ENCODE results near the gene LRP1B.

Gene LRP1B

DNA sequence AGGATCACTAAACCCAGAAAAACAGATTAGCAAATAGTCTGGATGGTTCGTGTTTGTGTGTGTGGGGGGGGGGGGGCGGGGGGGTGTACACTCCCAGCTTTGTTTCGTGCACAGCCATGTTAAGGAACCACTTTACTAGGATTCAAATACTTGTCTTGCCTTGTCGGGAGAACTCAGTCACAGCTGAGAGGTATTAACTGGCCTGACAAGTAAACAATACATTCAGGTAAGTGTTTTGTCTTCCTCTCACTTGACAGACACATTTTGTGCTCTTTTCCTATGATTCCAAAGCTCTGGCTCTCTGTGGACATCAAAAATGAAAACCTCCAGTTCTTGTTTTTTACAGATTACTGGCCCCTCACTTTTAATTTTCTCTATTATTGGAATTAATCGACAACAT, 173.5 kb downstream of the LRP1B start:
- DNase-seq (ENCODE audit: low spot score), result no peak

DNA sequence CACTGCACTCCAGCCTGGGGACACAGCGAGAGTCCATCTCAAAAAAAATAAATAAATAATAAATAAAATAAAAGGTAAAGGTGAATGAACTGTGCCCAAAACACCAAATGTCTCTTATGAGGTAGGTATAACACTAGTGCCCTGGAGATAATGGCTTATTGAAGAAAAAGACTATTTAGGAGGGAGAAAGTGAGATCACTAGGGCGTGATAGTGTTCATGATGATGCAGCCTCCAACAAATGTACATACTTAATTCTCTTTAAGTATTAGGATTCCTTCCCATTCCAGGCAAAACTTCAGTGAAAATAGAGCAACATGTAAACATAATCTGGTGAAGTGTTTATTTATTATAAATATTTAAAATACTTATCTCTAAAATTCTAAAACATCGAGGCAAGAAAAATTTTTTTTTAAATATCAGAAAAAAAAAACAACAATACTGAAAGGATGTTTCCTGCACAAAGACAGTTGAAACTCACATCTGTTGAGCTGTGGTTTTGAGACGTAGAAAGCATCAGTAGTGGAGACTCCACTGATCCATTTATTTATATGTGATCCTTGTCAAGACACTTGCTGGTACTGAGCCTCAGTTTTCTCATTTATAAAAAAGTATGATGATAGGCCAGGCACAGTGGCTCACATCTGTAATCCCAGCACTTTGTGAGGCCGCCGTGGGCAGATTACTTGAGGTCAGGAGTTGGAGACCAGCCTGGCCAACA, 183.3 kb downstream of the LRP1B start:
- no peak for DNase-seq (ENCODE audit: low spot score)

DNA sequence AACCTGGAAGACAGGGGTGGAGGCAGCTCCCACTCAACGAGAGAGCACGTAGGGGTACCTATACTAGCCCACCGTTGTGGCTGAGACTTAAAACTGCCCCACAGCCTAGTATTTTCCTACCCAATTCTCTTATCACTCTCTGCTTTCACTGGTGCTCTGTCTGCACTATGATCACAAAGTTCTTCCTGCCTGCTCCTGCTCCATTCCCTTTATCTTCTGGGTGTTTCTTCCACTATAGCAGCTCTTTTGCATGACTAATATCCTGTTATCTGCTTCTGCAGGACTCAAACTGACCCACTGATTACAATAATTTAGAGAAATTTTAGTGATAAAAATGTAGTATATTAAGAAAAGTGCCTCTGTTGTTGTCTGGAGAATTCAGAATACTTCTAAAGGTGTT, 184.8 kb downstream of the LRP1B start:
- no peak for DNase-seq (ENCODE audit: low spot score)

DNA sequence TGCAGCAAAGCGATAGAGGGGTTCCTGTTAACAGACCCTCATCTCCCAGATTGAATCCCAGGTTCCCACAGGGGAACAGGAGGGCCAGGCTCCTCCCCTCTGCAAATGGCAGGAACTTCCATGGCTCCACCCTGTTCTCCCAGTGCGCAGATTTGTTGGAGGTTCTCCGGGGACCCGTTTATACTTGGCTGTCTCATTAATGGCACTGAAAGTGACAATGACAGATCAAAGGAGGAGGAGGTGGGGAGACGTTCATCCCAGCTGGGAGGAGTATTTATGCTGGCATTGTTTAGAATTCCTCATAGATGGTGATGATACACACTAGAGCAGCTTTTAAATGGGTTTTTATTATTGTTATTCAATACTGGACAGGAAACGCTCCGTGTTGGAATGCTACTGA, 186.9 kb downstream of the LRP1B start:
- no peak for DNase-seq (ENCODE audit: low spot score)

DNA sequence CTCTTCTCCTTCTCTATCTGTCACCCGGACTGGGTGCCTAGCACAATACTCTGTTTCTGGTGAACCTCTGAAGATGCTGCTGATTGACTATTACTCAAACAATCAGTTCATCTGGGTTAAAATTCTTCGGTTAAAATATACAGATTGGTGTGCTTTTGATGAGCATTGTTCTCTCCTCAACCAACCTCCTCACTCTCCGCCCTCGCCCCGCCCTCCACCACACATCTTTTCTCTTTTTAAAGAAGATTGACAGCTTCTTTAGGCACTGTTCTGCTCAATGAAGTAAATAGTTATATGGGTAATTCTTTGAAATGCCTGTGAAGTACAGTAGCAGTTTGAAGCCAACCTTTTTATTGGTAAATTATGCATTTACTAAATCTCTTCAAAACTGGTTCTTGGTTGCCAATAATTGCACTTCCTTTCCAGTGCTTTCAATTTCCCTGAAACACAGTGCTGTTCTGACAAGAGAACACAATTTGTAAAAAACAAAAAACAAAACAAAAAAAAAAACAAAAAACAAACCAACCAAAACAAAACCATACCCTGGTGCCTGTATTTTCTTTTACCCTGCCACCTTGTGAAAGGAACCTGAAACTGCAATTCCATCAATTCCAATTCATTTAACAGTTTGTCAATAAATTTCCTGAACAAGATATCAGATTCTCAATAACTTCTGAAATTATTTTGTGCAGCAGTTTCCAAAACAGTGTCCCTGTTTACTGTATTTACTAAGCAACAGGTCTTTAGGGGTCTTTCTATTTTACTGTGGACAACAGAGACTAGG, 188.6 kb downstream of the LRP1B start:
- no peak for DNase-seq (ENCODE audit: low spot score)

DNA sequence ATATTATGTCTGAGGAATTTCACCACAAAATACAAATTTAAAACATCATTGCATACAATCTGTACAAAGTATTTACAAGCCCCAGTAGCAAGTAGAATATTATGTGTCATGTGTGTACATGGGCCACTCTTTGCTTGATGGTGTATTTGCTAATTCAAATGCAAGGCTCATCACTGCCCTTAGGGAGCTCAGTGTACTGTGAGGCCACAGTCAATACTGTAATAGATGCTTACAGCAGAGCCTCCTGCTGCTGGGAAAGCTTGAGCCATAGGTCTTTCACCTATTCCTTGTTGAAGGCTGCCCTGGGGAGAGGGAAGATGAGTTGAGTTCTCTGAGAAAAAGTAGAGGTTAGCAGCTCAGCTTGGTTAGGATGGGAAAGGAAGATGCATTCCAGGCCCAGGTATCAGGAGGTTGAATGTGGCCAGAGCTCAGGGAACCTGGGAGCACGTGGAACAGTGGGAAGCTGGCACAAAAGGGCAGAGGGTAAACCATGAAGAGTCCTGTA, 189.6 kb downstream of the LRP1B start:
- no peak for DNase-seq (ENCODE audit: low spot score)

DNA sequence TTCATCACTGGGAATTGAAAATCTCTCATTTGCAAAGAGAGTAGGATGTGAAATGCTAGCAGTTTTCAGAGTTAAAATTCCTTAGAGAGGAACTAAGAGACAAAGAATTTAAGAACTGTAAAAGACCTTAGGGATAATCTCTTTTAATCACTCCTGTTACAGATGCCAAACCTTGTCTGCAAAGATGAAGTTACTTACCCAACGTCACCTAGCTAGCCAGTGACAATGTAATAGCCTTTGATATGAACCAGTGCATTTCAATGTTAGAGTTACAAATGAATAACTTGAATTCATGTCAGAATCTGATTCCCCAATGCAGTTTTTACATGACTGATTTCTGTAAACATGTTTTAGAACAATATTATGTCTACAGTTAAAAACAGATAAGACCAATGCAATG, 190.1 kb downstream of the LRP1B start:
- DNase-seq (ENCODE audit: low spot score), result no peak

DNA sequence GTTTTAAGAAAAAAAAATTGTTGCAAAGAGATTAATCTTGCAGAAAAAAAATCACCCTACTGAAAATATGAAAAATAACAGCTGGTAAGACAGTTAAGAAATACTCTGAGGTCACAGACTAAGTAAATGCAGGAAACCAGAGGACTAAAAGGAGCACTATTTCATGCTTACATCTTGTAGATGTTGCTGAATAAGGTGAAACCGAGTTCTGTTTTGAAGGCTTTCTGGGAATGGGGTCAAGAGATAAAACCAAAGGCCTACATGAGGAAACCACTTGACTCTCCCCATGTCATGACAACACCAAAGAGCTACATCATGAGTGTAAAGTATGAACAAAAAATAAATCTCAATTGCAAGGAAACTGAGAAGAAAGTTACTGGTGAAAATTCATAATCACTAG, 197.6 kb downstream of the LRP1B start:
- DNase-seq (ENCODE audit: low spot score), result no peak

DNA sequence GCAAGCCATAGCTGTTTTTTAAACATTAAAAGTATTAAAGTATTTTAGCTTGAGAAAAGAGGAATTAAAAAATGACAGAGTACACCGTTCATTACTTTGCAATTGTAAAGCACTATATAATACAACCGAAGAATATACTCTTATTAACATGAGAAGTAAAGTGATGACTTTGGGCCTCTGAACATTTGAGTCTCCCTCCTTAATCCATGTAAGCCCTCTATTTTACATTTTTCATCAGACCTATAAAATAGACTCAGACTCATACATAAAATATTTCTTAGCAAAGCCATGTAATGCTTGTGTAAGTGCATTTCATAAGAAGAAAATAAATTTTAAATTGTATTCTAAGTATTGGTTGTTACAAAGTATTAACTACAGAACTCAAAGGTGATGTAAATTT, 198.6 kb downstream of the LRP1B start:
- DNase-seq (ENCODE audit: low spot score), result no peak

DNA sequence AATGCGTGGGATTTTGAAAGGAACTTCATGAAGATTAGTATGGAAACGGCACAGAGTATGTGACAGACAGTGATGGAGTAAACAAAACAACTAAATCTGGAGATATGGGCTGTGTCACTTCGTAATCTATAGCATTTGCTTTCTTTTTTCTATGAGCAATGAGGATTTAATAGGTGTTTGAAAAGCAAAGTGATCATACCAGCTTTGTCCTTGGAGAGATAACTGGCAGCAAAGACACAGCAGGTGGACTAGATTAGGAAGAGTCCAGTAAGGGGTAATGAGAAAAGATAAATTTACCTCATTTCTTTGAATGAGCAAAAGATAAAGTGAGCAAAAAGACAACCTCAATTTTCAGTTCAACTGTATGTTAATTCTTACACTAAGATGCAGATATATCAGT, 199.0 kb downstream of the LRP1B start:
- no peak for DNase-seq (ENCODE audit: low spot score)

DNA sequence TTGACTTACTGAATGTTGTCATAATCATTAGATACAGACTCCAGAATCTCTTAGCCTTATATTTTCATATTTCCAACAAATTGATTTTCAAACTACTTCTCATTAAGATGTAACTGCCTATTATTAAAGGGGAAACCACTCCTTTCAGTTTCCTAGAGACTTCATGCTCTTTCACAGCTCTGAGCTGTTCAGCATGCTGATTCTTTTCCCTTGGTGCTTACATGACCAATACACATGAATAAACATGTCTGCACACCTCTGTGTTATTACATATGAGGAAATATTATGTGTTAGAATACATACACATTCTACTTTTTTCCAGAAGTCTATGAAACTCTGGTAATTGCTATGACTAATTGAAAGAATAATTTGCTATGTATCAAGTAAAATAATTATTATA, 200.0 kb downstream of the LRP1B start:
- no peak for DNase-seq (ENCODE audit: low spot score)

DNA sequence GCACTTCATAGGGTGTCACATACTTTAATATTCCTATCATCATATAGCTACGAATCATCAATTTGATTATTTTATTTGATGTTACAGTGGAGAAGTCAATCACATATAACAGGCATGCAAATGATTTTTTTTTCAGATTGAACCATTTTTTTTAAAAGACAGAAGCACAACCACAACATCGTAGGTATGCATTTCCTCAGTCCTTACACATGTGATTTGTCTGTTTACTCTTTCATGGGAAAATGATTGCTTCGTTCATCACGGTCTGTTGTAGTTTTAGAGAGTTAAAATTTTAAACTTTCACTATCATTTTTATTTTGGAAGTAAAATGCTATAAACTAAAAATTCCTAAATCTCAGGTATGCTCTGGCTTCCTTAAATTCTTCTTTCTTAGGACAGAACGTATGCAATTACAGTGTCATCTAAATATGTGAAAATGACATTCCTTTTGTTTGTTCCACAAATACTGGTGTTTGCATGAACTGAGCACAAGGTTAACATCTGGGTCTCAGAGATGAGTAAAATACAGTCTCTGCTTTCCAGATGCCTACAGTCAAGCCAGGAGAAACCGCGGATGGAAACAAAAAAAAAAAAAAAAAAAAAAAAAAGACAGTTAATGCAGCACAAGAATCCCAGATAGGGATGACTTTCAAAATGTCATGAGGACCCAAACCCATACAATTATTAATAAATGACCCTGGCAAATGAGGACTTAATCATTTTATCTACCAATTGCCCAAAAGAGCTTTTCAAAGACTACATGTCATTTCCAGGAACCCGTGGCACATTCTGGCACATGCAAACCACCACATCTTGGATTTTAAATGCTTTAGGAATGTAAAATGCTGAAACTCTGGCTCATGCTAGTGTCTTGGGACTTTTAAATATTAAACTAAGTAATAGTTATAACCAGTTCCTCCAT, 201.2 kb downstream of the LRP1B start:
- no peak for DNase-seq (ENCODE audit: low spot score)

DNA sequence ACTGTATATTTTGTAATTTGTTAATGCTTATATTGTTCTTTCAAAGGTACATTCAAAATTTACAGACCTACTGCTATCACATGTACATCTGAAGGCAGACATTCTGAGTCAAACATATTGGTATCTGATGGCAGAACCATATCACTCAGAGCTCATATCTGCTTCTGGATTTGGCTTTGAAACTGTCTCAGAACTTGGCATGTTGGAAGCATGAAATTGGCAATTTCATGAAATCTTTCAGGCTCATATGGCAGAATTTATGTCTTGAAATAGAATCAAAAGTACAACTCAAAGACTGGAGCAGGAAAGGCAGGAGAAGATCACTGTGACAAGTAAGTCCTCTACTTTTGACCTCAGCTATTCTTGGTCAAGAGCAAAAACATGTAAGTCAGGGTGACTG, 202.3 kb downstream of the LRP1B start:
- no peak for DNase-seq (ENCODE audit: low spot score)

DNA sequence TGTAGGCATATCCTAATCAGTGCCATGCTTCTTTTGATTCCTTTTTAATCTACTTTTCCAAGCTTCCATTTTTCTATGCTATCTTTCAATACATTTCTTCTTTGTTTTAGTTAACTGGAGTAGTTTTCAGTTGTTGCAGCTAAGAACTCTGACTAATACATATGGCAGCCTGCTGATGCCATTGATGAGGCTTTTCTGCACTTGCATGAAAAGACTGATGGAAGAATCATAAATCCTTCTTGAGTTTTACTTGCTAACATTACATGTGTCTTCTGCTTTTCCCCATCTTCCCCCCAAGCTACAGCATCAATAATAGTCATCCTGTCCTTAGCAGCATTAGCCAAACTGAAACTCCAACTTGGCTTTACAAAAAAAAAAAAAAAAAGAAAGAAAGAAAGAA, 203.3 kb downstream of the LRP1B start:
- no peak for DNase-seq (ENCODE audit: low spot score)

DNA sequence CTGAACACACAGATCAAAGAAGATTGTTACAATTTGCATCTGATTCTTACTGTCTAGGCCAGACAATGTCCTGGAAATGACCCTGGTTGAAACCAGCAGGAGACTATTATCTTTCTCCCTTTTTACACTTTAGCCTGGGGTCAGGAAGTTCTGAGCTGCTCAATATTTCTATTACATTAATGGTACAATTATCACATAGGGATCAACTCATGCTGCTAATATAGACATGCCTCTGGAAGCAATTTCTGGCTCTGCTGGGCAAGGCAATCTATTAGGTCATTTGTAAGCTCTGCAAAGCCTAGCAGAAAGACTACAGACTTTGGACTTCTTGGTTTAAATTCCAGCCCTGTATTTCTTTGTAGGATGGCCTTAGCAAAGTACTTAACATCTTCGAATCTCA, 205.3 kb downstream of the LRP1B start:
- no peak for DNase-seq (ENCODE audit: low spot score)

DNA sequence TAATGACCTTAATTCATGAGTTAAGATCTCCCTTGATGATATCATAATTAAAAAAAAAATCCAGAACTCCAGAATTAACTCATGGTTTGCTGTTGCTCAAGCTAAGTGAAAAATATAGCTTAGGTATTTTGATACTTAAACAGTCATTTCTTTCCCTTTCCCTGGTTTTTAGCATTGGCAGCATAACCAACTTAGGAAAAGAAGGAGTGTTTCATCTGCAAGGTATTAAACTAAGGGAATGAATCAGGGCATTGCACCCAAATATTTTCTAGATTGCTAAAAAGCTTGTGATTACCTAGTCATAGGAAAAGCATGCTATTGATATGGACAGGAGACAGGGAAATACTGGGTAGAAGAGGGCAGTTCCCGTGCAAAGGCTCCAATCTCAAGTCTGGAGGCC, 207.2 kb downstream of the LRP1B start:
- no peak for DNase-seq (ENCODE audit: low spot score)

DNA sequence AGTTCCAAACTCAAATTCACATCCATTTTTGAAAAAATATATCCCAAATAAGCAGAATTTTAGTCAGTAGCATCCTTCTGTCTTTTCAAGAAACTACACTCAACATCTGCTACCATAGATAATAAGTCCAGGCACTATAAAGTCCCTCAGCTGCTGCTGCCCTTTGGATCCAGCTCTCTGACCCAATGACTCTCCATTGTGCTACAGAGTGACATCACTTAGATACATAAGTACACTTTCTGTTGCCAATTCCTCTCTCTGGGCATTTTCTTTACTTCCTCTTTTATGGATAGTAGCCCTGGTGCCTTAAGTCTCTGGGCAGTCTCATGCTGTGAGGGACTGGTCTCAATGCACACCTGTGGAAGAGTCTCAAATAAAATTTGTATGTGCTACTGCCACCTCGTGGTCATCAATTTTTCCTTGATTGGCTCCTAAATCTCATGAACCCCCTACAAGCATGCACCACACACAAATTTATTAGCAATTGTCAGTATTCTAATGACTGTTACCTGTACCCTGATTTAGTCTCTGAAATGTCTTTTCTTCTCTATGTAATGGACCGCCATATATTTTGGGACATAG, 219.2 kb downstream of the LRP1B start:
- DNase-seq (ENCODE audit: low spot score), result no peak

DNA sequence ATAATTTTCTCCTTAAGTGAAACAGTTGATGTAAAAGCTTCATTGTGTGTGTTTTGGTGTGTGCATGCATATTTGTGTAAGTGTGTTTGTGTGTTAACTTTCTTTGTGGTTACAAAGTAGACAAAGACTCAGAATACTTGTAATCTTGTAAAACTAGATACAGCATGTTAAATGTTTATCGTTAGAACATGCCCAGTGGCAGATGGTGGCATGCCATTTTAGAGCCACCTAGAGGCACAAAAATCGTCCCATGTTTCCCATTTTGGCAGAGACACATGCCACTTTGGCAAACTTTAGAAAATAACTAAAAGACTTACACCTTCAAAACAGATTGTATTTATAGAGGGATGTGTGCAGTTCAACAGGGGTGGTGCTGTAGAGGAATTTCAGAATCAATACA, 224.1 kb downstream of the LRP1B start:
- DNase-seq (ENCODE audit: low spot score), result no peak

DNA sequence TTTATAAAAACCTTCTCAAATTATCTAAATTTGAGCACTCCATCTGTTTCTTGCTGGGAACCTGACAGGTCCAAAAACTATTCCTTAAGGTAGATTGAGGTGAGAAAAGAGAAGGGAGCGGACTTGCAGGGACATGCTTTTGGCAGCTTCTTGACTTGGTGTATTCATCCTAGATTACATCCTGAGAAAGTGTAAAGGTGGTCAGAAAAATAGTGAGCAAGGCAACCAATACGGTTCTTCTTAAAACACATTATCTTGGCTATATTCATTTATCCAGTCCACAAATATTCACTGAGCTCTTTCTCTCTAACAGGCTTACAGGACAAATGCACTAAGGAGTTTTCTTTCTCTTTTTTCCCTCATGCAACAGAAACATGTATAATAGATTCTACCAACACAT, 230.0 kb downstream of the LRP1B start:
- no peak for DNase-seq (ENCODE audit: low spot score)

DNA sequence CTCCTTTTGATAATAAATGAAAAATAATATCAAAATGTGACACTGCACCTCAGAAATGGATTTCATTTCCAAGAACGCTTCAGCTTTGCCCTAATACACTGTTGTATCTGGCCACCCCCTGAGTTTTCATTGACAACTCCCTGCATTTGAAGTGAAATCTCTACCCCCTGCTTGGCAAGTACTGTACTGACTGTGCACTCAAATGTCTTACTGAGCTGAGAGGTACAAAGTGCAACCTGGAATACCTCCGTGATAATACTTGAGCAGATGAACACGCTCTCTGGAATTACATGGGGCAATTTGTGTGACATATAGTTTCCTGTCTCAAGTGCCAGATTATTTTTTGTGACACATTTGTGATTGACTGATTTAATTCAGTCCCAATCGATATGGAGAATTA, 231.1 kb downstream of the LRP1B start:
- no peak for DNase-seq (ENCODE audit: low spot score)

DNA sequence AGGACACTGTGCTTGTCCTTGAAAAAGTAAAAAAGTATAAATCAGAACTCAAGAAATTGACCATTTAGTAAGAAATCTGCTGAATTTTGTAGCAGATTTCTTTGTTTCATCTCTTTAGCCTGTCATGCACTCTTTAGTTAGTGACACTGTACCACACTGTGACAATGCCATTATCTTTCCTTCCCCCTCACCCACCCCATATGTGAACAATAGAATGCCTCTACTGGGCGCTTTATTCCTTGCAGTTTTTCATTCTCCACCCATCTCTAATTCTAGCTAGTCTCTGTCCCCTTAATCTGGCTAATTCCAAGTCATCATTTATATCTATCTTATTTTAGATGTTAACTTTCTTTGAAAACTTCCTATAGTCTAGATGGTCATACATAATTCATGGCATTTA, 241.0 kb downstream of the LRP1B start:
- no peak for DNase-seq (ENCODE audit: low spot score)

DNA sequence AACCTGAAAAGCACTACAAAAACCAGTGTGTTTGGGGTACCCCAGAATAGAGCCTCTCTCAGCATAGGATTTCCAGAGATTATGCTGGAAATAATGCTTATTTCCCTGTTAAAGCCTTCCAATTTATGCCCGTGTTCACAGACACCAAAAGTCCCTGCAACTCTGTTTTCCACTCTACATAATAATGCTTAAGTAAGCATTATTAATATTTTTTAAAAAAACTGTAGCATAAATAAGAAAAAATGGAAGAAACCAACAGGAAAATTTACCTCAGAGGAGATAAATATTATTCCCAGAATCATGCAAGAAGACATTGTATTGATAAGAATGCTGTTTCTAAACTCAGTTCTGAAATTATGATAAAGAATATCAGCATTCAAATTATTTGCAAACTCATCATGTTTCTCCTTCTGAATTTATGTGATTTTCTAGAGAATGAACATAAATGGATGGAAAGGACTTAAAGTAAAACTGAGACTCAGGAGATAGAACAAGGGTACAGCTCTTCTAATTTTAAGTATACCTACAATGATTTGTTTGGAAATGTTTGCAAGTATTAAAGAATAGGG, 241.7 kb downstream of the LRP1B start:
- no peak for DNase-seq (ENCODE audit: low spot score)

All from HuH-7.5 (cell line).